Trophoblast cell (in vitro differentiated cells and primary cell): Measurements from ENCODE around the gene FOSL2.
A peak's percentile ranks its signal among the peaks of the same experiment; 100 is the strongest.

Experiments
- DNase-seq, 2 donors: peaks; one replicate each; pipeline ENCODE4 v3.0.0-alpha.2; 2016
- H2AFZ ChIP-seq: 2 replicates; pipeline ENCODE4 v1.6.1; 2013; ENCODE audit warnings: low read length, moderate library complexity, mild to moderate bottlenecking; ENCODE audit not compliant: insufficient read depth, poor library complexity
- H2AK5ac ChIP-seq: 2 replicates; pipeline ENCODE4 v1.6.1; 2013; ENCODE audit warnings: mild to moderate bottlenecking, low read length
- H2BK120ac ChIP-seq: 2 replicates; pipeline ENCODE4 v1.6.1; 2013; ENCODE audit warnings: low read length, mild to moderate bottlenecking, moderate library complexity; ENCODE audit not compliant: insufficient read depth, poor library complexity
- H2BK12ac ChIP-seq: 2 replicates; pipeline ENCODE4 v1.6.1; 2013; ENCODE audit warnings: mild to moderate bottlenecking, low read length, moderate library complexity
- H2BK5ac ChIP-seq: 2 replicates; pipeline ENCODE4 v1.6.1; 2013; ENCODE audit warnings: low read length, low read depth, moderate library complexity, mild to moderate bottlenecking; ENCODE audit not compliant: poor library complexity
- H3K14ac ChIP-seq: 2 replicates; pipeline ENCODE4 v1.6.1; 2013; ENCODE audit warnings: mild to moderate bottlenecking, low read length
- H3K18ac ChIP-seq: 2 replicates; pipeline ENCODE4 v1.6.1; 2013; ENCODE audit warnings: mild to moderate bottlenecking, low read length
- H3K23ac ChIP-seq: 2 replicates; pipeline ENCODE4 v1.6.1; 2013; ENCODE audit warnings: low read length
- H3K27ac ChIP-seq: 2 replicates; pipeline ENCODE4 v1.5.1; 2013; ENCODE audit warnings: low read depth, mild to moderate bottlenecking, inconsistent platforms, low read length, moderate library complexity
- H3K27me3 ChIP-seq: 2 replicates; pipeline ENCODE4 v1.6.1; 2013; ENCODE audit warnings: inconsistent platforms, mild to moderate bottlenecking, low read length, moderate library complexity; ENCODE audit not compliant: insufficient read depth
- H3K36me3 ChIP-seq, 2 experiments: 1 replicate in 1 of 2; 2 replicates in 1 of 2; pipeline ENCODE4 v1.6.1; 2013; ENCODE audit warnings: low read length in 2 of 2, mild to moderate bottlenecking in 2 of 2, moderate library complexity in 1 of 2; ENCODE audit not compliant: insufficient read depth in 2 of 2, control insufficient read depth in 1 of 2
- H3K4ac ChIP-seq: 2 replicates; pipeline ENCODE4 v1.6.1; 2013; ENCODE audit warnings: low read depth, mild to moderate bottlenecking, low read length, moderate library complexity
- H3K4me1 ChIP-seq, 2 experiments: 1 replicate in 1 of 2; 2 replicates in 1 of 2; pipeline ENCODE4 v1.6.1; 2013; ENCODE audit warnings: low read length in 2 of 2, mild to moderate bottlenecking in 2 of 2, moderate library complexity in 1 of 2; ENCODE audit not compliant: insufficient read depth in 2 of 2, control insufficient read depth in 1 of 2
- H3K4me2 ChIP-seq: 2 replicates; pipeline ENCODE4 v1.6.1; 2013; ENCODE audit warnings: inconsistent platforms, mild to moderate bottlenecking, low read length, moderate library complexity
- H3K4me3 ChIP-seq: 2 replicates; pipeline ENCODE4 v1.5.1; 2013; ENCODE audit warnings: mild to moderate bottlenecking, low read depth, low read length, inconsistent platforms
- H3K79me1 ChIP-seq: one replicate; pipeline ENCODE4 v1.6.1; 2013; ENCODE audit warnings: low read length
- H3K79me2 ChIP-seq: 2 replicates; pipeline ENCODE4 v1.6.1; 2013; ENCODE audit warnings: low read length, mild to moderate bottlenecking; ENCODE audit not compliant: control insufficient read depth, insufficient read depth, poor library complexity
- H3K9ac ChIP-seq: 2 replicates; pipeline ENCODE4 v1.6.1; 2013; ENCODE audit warnings: mild to moderate bottlenecking, low read length
- H3K9me3 ChIP-seq: 2 replicates; pipeline ENCODE4 v1.6.1; 2013; ENCODE audit warnings: low read depth, mild to moderate bottlenecking, control low read depth, inconsistent platforms, low read length; ENCODE audit not compliant: insufficient read depth
- H4K12ac ChIP-seq: 2 replicates; pipeline ENCODE4 v1.6.1; 2013; ENCODE audit warnings: low read depth, mild to moderate bottlenecking, low read length, moderate library complexity
- H4K8ac ChIP-seq: 2 replicates; pipeline ENCODE4 v1.6.1; 2013; ENCODE audit warnings: low read depth, mild to moderate bottlenecking, low read length, moderate library complexity
- H4K91ac ChIP-seq: one replicate; pipeline ENCODE4 v1.6.1; 2013; ENCODE audit warnings: low read depth, mild to moderate bottlenecking, low read length, moderate library complexity
- WGBS: extraction: QIAGEN DNeasy Blood & Tissue Kit; methylation state at CpG from one replicate; pipeline ENCODE4 v1.1.7; 2013; ENCODE audit warnings: missing lambda C conversion rate; ENCODE audit not compliant: insufficient read length, insufficient coverage; ENCODE audit errors: extremely low coverage; 5-methylcytosine and 5-hydroxymethylcytosine counted together

FOSL2 gene

GRCh38 chr2:28354920-28355520, 37.6 kb upstream of the FOSL2 start:
- Histone ChIP-seq H2AFZ (peak overlapping the region; percentile 18), H4K12ac (no peak overlapping the region), H3K14ac (peak overlapping the region; percentile 49), H2BK12ac (peak overlapping the region; percentile 67), H3K9me3 (no peaks in the 10 kb centered on the region), H4K91ac (peak overlapping the region; percentile 11), H3K4me2 (no peak overlapping the region), H3K79me2 (peaks cover 2% of the 10 kb centered on the region), H3K27ac (no peak overlapping the region), H3K79me1 (peaks cover 14% of the 10 kb centered on the region), H3K36me3 (no peaks in the 10 kb centered on the region), H2BK5ac (no peak overlapping the region), H4K8ac (no peak overlapping the region), H3K4me1 (peaks cover 23 to 27% of the 10 kb centered on the region in 2 experiments), H3K9ac (no peak overlapping the region), H3K4ac (no peak overlapping the region), H3K4me3 (no peak overlapping the region), H3K18ac (peak overlapping the region; percentile 30), H3K27me3 (no peaks in the 10 kb centered on the region), H2AK5ac (peak overlapping the region; percentile 48), H2BK120ac (peak overlapping the region; percentile 35), H3K23ac (no peak overlapping the region)
- no CpG with 5 or more reads among the region's 10 CpGs for WGBS
- no peak for DNase-seq

GRCh38 chr2:28355521-28356094, 37.0 kb upstream of the FOSL2 start:
- H3K9me3 ChIP-seq: no peaks in the 10 kb centered on the region
- H3K14ac ChIP-seq: peak overlapping the region; percentile 49
- no peak overlapping the region for H2BK120ac ChIP-seq
- H3K4me1 ChIP-seq: peaks cover 25 to 27% of the 10 kb centered on the region in 2 experiments
- H3K4me3 ChIP-seq: no peak overlapping the region
- WGBS: no CpG with 5 or more reads among the region's 6 CpGs
- H3K27me3 ChIP-seq: no peaks in the 10 kb centered on the region
- H4K12ac ChIP-seq: no peak overlapping the region
- no peak overlapping the region for H3K4me2 ChIP-seq
- H2AFZ ChIP-seq: no peak overlapping the region
- peaks cover 2% of the 10 kb centered on the region for H3K79me2 ChIP-seq
- peak overlapping the region; percentile 30 for H3K18ac ChIP-seq
- no peaks in the 10 kb centered on the region for H3K36me3 ChIP-seq
- H2BK5ac ChIP-seq: no peak overlapping the region
- H4K8ac ChIP-seq: peak overlapping the region; percentile 55
- DNase-seq: no peak
- no peak overlapping the region for H3K9ac ChIP-seq
- H2AK5ac ChIP-seq: peak overlapping the region; percentile 80
- no peak overlapping the region for H3K23ac ChIP-seq
- H3K4ac ChIP-seq: no peak overlapping the region
- H2BK12ac ChIP-seq: peak overlapping the region; percentile 67
- H3K79me1 ChIP-seq: peaks cover 14% of the 10 kb centered on the region
- H4K91ac ChIP-seq: peak overlapping the region; percentile 65
- H3K27ac ChIP-seq: no peak overlapping the region

GRCh38 chr2:28356095-28356911, 36.4 kb upstream of the FOSL2 start:
- H3K4ac ChIP-seq: no peak overlapping the region
- H2BK120ac ChIP-seq: peak overlapping the region; percentile 14
- H4K8ac ChIP-seq: peak overlapping the region; percentile 17
- no peak overlapping the region for H3K23ac ChIP-seq
- H3K14ac ChIP-seq: peak overlapping the region; percentile 49
- peaks cover 2% of the 10 kb centered on the region for H3K79me2 ChIP-seq
- peak overlapping the region; percentile 65 for H4K91ac ChIP-seq
- H3K4me3 ChIP-seq: no peak overlapping the region
- no peak overlapping the region for H2AFZ ChIP-seq
- no peak overlapping the region for H3K9ac ChIP-seq
- DNase-seq: peak in 1 of 2 donors; percentile 18
- H3K9me3 ChIP-seq: no peaks in the 10 kb centered on the region
- H4K12ac ChIP-seq: no peak overlapping the region
- peaks cover 17% of the 10 kb centered on the region for H3K79me1 ChIP-seq
- H3K27ac ChIP-seq: no peak overlapping the region
- peaks cover 30 to 34% of the 10 kb centered on the region in 2 experiments for H3K4me1 ChIP-seq
- no peak overlapping the region for H2BK5ac ChIP-seq
- peak overlapping the region; percentile 66 for H2AK5ac ChIP-seq
- no CpG with 5 or more reads among the region's 17 CpGs for WGBS
- no peak overlapping the region for H3K4me2 ChIP-seq
- H3K18ac ChIP-seq: peak overlapping the region; percentile 20
- no peaks in the 10 kb centered on the region for H3K36me3 ChIP-seq
- H2BK12ac ChIP-seq: peak overlapping the region; percentile 90
- H3K27me3 ChIP-seq: no peaks in the 10 kb centered on the region

GRCh38 chr2:28357055-28357454, 35.6 kb upstream of the FOSL2 start:
- Histone ChIP-seq H3K9ac (no peak overlapping the region), H3K27ac (no peak overlapping the region), H3K18ac (no peak overlapping the region), H2BK12ac (no peak overlapping the region), H4K12ac (no peak overlapping the region), H2AK5ac (no peak overlapping the region), H3K4me3 (no peak overlapping the region), H2AFZ (no peak overlapping the region), H3K79me1 (peaks cover 17% of the 10 kb centered on the region), H3K14ac (no peak overlapping the region), H3K23ac (no peak overlapping the region), H3K79me2 (peaks cover 2% of the 10 kb centered on the region), H3K27me3 (no peaks in the 10 kb centered on the region), H4K8ac (no peak overlapping the region), H3K4me1 (peaks cover 27 to 35% of the 10 kb centered on the region in 2 experiments), H4K91ac (no peak overlapping the region), H3K9me3 (no peaks in the 10 kb centered on the region), H2BK5ac (no peak overlapping the region), H3K36me3 (no peaks in the 10 kb centered on the region), H3K4ac (no peak overlapping the region), H2BK120ac (no peak overlapping the region), H3K4me2 (no peak overlapping the region)
- WGBS: no CpG with 5 or more reads among the region's 5 CpGs
- no peak for DNase-seq
